ENCODE measurements around the gene SNX8.

GRCh38 chr7:2225830-2226229 is 88.4 kb downstream of the SNX8 start:
- TF ChIP-seq EZH2 (IDR thresholded peaks at IDR 0.05; ENCODE audit: borderline replicate concordance, low read depth, low read length, severe bottlenecking) = no peak
- TF ChIP-seq, protein P1, sequence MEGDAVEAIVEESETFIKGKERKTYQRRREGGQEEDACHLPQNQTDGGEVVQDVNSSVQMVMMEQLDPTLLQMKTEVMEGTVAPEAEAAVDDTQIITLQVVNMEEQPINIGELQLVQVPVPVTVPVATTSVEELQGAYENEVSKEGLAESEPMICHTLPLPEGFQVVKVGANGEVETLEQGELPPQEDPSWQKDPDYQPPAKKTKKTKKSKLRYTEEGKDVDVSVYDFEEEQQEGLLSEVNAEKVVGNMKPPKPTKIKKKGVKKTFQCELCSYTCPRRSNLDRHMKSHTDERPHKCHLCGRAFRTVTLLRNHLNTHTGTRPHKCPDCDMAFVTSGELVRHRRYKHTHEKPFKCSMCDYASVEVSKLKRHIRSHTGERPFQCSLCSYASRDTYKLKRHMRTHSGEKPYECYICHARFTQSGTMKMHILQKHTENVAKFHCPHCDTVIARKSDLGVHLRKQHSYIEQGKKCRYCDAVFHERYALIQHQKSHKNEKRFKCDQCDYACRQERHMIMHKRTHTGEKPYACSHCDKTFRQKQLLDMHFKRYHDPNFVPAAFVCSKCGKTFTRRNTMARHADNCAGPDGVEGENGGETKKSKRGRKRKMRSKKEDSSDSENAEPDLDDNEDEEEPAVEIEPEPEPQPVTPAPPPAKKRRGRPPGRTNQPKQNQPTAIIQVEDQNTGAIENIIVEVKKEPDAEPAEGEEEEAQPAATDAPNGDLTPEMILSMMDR (IDR thresholded peaks at IDR 0.05; ENCODE audit: borderline replicate concordance, extremely low read depth, low read length, poor library complexity, severe bottlenecking) = no peak
